PC-9 (cell line): ENCODE results near the gene GDPD4.

Experiments
- EZH2 ChIP-seq: fragments of 200-600 bp; sonication (generic); IDR thresholded peaks from 2 replicates; pipeline ENCODE4 v1.8.0; 2017; ENCODE audit warnings: antibody characterized with exemption, low read depth
- TF ChIP-seq, protein P1 (sequence below): fragments of 200-600 bp; sonication (generic); conservative IDR thresholded peaks from 2 replicates; pipeline ENCODE4 v1.6.1; 2017; ENCODE audit warnings: mixed run types, antibody characterized with exemption, mild to moderate bottlenecking, moderate library complexity

GRCh38 chr11:77201991-77202841 lies 99.3 kb downstream of the GDPD4 start:
- no peak for TF ChIP-seq EZH2
- TF ChIP-seq, protein P1, sequence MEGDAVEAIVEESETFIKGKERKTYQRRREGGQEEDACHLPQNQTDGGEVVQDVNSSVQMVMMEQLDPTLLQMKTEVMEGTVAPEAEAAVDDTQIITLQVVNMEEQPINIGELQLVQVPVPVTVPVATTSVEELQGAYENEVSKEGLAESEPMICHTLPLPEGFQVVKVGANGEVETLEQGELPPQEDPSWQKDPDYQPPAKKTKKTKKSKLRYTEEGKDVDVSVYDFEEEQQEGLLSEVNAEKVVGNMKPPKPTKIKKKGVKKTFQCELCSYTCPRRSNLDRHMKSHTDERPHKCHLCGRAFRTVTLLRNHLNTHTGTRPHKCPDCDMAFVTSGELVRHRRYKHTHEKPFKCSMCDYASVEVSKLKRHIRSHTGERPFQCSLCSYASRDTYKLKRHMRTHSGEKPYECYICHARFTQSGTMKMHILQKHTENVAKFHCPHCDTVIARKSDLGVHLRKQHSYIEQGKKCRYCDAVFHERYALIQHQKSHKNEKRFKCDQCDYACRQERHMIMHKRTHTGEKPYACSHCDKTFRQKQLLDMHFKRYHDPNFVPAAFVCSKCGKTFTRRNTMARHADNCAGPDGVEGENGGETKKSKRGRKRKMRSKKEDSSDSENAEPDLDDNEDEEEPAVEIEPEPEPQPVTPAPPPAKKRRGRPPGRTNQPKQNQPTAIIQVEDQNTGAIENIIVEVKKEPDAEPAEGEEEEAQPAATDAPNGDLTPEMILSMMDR = no peak
